GM23248 (cell line): ENCODE data around the gene RFC5.

Experiments
- EZH2 ChIP-seq: fragments of 200-600 bp; sonication (generic); IDR thresholded peaks from 2 replicates; pipeline ENCODE4 v1.6.1; 2018; ENCODE audit warnings: antibody characterized with exemption, mild to moderate bottlenecking; ENCODE audit not compliant: insufficient read depth, poor library complexity, severe bottlenecking
- EZH2phosphoT487 ChIP-seq: fragments of 200-600 bp; sonication (generic); IDR thresholded peaks from 2 replicates; pipeline ENCODE4 v1.6.1; 2018; ENCODE audit warnings: antibody characterized with exemption, moderate library complexity, mild to moderate bottlenecking, low read depth; ENCODE audit not compliant: insufficient read depth

DNA sequence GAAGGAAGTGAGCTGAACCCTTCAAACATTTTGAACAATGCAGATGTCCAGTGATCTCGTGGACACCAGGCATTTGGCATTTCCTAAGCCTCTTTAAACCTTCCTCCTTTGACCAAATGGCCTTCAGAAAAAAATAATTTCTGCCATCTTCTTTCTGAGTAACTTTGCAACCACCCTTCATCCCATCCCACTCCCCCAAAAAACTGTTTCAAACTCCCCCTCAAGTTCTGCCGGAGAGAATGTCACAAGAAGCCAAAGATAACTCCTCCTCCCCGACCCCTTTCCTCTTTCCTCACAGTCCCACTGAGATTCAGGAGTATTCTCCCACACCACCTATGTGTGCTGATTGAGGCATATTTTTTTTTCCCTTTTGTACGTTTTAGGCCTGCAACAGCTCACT, 49.5 kb upstream of the RFC5 start:
- no peak for TF ChIP-seq EZH2
- no peak for TF ChIP-seq EZH2phosphoT487
